SJCRH30 (cell line): Measurements from ENCODE around the gene TIMM17A. TPM values are rescaled to one million over a fixed set of nuclear protein-coding genes. Genes with fewer than 3 reads are reported as not detected.
A peak's percentile ranks its signal among the peaks of the same experiment; 100 is the strongest.

ENCODE experiments used
- DNase-seq, 2 experiments: peaks; one replicate each; pipeline ENCODE4 v3.0.0-alpha.2; 2015 to 2020
- H3K27ac ChIP-seq: fragments of 250-450 bp; sonication (Bioruptor Pico); 2 replicates; pipeline ENCODE4 v1.5.1; 2020; ENCODE audit warnings: mild to moderate bottlenecking, moderate library complexity
- H3K27me3 ChIP-seq: fragments of 250-450 bp; sonication (Bioruptor Pico); 2 replicates; pipeline ENCODE4 v1.5.1; 2020; ENCODE audit warnings: mild to moderate bottlenecking, moderate library complexity
- H3K36me3 ChIP-seq: fragments of 250-450 bp; sonication (Bioruptor Pico); 2 replicates; pipeline ENCODE4 v1.5.1; 2020; ENCODE audit warnings: mild to moderate bottlenecking, moderate library complexity
- H3K4me1 ChIP-seq: fragments of 250-450 bp; sonication (Bioruptor Pico); 2 replicates; pipeline ENCODE4 v1.5.1; 2020; ENCODE audit warnings: mild to moderate bottlenecking, moderate library complexity
- H3K4me3 ChIP-seq: fragments of 250-450 bp; sonication (Bioruptor Pico); 2 replicates; pipeline ENCODE4 v1.5.1; 2020; ENCODE audit warnings: mild to moderate bottlenecking, moderate library complexity
- H3K9me3 ChIP-seq: fragments of 250-450 bp; sonication (Bioruptor Pico); replicated peaks from 2 replicates; pipeline ENCODE4 v1.5.1; 2020; ENCODE audit warnings: mild to moderate bottlenecking, moderate library complexity
- total RNA-seq: library from RNA; depleted of rRNA; stranded (reverse); fragments of >200 nt; shearing (Covaris generic); gene quantifications from 2 replicates; pipeline ENCODE4 v1.2.3, GENCODE V29; 2014

The TIMM17A gene
- total RNA-seq, 1 experiment from 2014 or later = 89.5 TPM

DNA sequence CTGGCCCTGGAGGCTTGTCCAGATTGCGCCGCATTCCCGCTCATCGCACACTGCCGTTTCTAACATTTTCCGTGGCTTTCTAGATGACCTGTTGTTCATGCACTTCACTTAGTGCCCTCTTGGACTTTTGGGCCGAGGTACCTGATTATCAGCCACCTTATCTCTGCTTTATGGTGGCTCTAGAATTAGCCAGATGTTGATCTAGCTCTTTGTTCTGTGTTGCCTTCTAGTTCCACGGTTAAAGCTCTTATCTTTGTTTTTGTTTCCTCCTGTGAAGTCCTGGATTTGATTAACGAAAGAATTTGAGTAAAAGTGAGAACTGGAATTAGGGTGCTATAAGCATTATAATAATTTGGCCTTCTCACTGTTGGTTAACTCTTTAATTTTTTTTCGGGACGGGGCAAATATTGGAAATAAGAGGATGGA is 28.1 kb downstream of the TIMM17A start:
- H3K36me3 ChIP-seq = no peaks in the 10 kb centered on the region
- H3K27ac ChIP-seq = peak overlapping the region; percentile 32
- no peaks in the 10 kb centered on the region for H3K9me3 ChIP-seq
- DNase-seq = no peak
- no peaks in the 10 kb centered on the region for H3K4me1 ChIP-seq
- no peaks in the 10 kb centered on the region for H3K27me3 ChIP-seq
- peak overlapping the region; percentile 82 for H3K4me3 ChIP-seq

DNA sequence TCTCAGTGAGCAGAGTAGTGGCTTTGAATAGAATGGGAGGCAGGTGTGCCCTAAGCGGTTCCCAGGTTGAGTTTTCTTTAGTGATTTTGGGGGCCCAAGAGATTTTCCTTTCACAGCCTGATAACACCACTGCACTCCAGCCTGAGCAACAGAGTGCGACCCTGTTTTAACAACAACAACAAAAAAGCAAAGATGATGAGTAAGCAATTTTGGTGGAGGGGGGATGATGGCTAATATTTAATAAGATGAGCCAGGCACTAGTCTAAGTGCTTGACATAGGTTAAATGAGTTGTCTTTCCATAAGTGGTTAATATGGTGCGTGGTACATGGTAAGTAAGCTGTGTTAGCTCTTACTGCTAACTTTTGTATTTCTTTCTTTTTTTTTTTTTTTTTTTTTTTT is 29.1 kb downstream of the TIMM17A start:
- Histone ChIP-seq H3K27ac (no peak overlapping the region), H3K27me3 (no peaks in the 10 kb centered on the region), H3K36me3 (peaks cover 5% of the 10 kb centered on the region), H3K4me1 (no peaks in the 10 kb centered on the region), H3K4me3 (no peak overlapping the region), H3K9me3 (no peaks in the 10 kb centered on the region)
- no peak for DNase-seq

- Histone ChIP-seq H3K4me1 (no peaks in the 10 kb centered on the region), H3K27me3 (no peaks in the 10 kb centered on the region), H3K9me3 (no peaks in the 10 kb centered on the region), H3K27ac (no peak overlapping the region), H3K4me3 (no peak overlapping the region), H3K36me3 (peaks cover 12% of the 10 kb centered on the region)
- DNase-seq = no peak
Measured at GRCh38 chr1:201985355-201985754, 30.1 kb downstream of the TIMM17A start.

DNA sequence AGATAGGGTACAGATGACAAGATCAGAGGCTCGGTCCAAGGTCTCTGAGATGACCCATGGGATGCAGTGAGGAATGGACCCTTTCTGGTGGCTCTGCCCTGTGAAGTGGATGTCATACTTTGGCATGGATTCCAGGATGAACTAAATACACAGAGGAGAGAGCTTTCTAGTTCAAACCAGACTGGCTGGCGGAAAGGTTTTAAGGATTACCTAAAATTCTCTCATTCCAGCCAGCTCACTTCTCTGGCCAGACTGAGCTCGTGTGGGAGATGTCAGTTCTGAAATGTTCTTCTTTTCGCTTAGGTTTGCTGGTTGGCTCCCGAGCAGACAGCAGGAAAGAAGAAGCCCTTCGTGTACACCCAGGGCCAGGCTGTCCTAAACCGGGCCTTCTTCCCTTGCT is 33.3 kb downstream of the TIMM17A start:
- no peak for DNase-seq
- no peak overlapping the region for H3K27ac ChIP-seq
- no peaks in the 10 kb centered on the region for H3K4me1 ChIP-seq
- H3K4me3 ChIP-seq = no peak overlapping the region
- no peaks in the 10 kb centered on the region for H3K9me3 ChIP-seq
- H3K27me3 ChIP-seq = no peaks in the 10 kb centered on the region
- H3K36me3 ChIP-seq = peaks cover 26% of the 10 kb centered on the region

DNA sequence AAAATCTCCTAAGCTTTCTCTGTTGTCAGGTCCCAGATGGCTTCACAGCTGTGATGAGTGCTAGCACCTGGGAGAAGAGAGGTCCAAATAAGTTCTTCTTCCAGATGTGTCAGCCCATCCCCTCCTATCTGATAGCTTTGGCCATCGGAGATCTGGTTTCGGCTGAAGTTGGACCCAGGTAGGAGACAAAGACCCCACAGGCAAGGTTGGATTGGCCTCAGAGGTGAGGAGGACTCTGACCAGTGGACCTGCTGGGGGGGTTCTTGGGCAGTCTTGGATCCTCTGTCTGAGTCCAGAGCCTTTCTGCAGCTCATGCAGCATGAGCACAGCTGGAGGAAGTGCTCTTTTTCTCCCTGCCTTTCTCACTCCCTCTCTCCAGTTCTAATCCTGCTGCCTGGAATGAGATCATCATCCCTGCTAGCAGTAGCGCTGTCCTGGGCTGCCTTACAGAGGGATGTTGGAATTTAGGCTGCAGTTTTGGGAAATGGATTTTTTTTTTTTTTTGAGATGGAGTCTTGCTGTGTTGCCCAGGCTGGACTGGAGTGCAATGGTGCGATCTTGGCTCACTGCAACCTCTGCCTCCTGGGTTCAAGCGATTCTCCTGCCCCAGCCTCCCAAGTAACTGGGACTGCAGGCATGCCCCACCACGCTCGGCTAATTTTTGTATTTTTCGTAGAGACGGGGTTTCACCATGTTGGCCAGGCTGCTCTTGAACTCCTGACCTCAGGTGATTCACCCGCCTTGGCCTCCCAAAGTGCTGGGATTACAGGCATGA is 34.2 kb downstream of the TIMM17A start:
- no peaks in the 10 kb centered on the region for H3K4me1 ChIP-seq
- H3K27ac ChIP-seq = no peak overlapping the region
- no peak overlapping the region for H3K4me3 ChIP-seq
- H3K36me3 ChIP-seq = peaks cover 26% of the 10 kb centered on the region
- no peaks in the 10 kb centered on the region for H3K9me3 ChIP-seq
- no peak for DNase-seq
- no peaks in the 10 kb centered on the region for H3K27me3 ChIP-seq

GRCh38 chr1:201990427-201990826 is 35.1 kb downstream of the TIMM17A start:
- H3K27me3 ChIP-seq = no peaks in the 10 kb centered on the region
- DNase-seq = no peak
- peaks cover 30% of the 10 kb centered on the region for H3K36me3 ChIP-seq
- H3K4me3 ChIP-seq = no peak overlapping the region
- H3K27ac ChIP-seq = no peak overlapping the region
- no peaks in the 10 kb centered on the region for H3K4me1 ChIP-seq
- no peaks in the 10 kb centered on the region for H3K9me3 ChIP-seq

DNA sequence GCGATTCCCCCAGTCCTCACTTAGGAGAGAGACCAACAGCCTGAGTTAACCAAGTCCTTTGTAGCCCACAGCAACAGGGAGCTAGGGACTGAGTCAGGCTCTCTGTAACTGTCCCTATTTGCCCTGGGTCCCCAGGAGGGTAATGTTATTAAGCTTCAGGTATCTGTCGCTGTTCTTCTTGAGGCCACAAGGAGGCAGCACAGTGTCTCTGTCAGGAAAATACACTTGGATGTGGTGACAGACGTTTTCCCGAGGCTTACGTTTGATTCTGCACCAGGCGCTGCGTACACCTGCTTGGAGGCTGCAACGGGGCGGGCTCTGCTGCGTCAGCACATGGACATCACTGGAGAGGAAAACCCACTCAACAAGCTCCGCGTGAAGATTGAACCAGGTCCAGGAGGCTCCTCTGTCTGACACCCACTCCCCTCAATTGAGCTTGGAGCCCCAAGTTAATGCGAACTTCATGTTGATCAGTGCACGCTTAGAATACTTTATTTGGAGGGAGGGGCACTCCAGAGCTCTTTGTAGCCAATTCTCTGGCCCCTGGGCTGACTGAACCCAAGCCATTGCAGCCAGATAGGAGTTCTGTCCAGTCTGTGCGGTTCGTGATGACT is 44.4 kb downstream of the TIMM17A start:
- H3K9me3 ChIP-seq = no peaks in the 10 kb centered on the region
- no peak overlapping the region for H3K4me3 ChIP-seq
- H3K27me3 ChIP-seq = no peaks in the 10 kb centered on the region
- DNase-seq = peak; percentile 54 to 84
- peaks cover 22% of the 10 kb centered on the region for H3K4me1 ChIP-seq
- H3K36me3 ChIP-seq = peaks cover 27% of the 10 kb centered on the region; the same call in 1 of the 2 replicates
- peak overlapping the region; percentile 67 for H3K27ac ChIP-seq

DNA sequence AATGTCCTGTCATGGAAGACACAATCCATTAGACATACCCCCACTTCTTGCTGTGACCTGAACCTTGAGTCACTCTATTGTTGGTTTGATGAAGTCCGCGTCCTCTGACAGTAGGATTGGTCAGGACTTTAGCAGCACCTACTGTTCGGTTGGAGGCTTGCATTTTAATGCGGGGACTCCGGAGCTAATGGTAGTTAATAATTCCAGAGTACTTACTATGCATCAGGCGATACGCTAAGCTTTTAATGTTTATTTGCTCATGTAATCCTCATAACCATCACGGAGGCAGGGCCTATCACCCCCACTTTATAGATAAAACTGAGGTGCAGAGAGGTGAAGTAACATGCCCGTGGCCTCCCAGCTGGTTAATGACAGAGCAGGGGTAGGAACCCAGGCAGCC is 47.2 kb downstream of the TIMM17A start:
- no peak for DNase-seq
- no peaks in the 10 kb centered on the region for H3K27me3 ChIP-seq
- H3K9me3 ChIP-seq = no peaks in the 10 kb centered on the region
- H3K4me3 ChIP-seq = no peak overlapping the region
- no peak overlapping the region for H3K27ac ChIP-seq
- H3K4me1 ChIP-seq = peaks cover 22% of the 10 kb centered on the region
- peaks cover 19% of the 10 kb centered on the region; the same call in 1 of the 2 replicates for H3K36me3 ChIP-seq

- H3K27me3 ChIP-seq = no peaks in the 10 kb centered on the region
- peaks cover 19% of the 10 kb centered on the region; the same call in 1 of the 2 replicates for H3K36me3 ChIP-seq
- H3K27ac ChIP-seq = no peak overlapping the region
- no peak for DNase-seq
- no peak overlapping the region for H3K4me3 ChIP-seq
- no peaks in the 10 kb centered on the region for H3K9me3 ChIP-seq
- H3K4me1 ChIP-seq = peaks cover 12% of the 10 kb centered on the region
Measured at GRCh38 chr1:202004711-202005110, 49.4 kb downstream of the TIMM17A start.

DNA sequence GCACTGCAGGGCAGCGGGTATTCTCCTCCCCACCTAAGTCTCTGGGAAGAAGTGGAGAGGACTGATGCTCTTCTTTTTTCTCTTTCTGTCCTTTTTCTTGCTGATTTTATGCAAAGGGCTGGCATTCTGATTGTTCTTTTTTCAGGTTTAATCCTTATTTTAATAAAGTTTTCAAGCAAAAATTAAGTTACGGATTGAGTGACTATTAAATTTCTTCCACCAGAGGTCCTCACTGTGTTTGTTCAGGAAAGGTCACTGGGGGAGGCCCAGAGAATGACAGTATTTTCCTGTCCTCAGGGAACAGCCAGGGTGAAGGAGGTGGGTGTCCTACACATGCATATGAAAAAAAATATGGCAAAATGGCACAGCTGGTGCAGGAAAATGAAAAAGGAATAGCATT is 50.7 kb downstream of the TIMM17A start:
- peaks cover 12% of the 10 kb centered on the region for H3K4me1 ChIP-seq
- DNase-seq = no peak
- H3K27ac ChIP-seq = no peak overlapping the region
- H3K27me3 ChIP-seq = no peaks in the 10 kb centered on the region
- no peaks in the 10 kb centered on the region for H3K9me3 ChIP-seq
- no peak overlapping the region for H3K4me3 ChIP-seq
- peaks cover 18% of the 10 kb centered on the region; the same call in 1 of the 2 replicates for H3K36me3 ChIP-seq

GRCh38 chr1:202007304-202007703 is 52.0 kb downstream of the TIMM17A start:
- Histone ChIP-seq H3K4me3 (no peak overlapping the region), H3K27me3 (no peaks in the 10 kb centered on the region), H3K9me3 (no peaks in the 10 kb centered on the region), H3K4me1 (peaks cover 12% of the 10 kb centered on the region), H3K27ac (no peak overlapping the region), H3K36me3 (peaks cover 12% of the 10 kb centered on the region; the same call in 1 of the 2 replicates)
- DNase-seq = no peak

DNA sequence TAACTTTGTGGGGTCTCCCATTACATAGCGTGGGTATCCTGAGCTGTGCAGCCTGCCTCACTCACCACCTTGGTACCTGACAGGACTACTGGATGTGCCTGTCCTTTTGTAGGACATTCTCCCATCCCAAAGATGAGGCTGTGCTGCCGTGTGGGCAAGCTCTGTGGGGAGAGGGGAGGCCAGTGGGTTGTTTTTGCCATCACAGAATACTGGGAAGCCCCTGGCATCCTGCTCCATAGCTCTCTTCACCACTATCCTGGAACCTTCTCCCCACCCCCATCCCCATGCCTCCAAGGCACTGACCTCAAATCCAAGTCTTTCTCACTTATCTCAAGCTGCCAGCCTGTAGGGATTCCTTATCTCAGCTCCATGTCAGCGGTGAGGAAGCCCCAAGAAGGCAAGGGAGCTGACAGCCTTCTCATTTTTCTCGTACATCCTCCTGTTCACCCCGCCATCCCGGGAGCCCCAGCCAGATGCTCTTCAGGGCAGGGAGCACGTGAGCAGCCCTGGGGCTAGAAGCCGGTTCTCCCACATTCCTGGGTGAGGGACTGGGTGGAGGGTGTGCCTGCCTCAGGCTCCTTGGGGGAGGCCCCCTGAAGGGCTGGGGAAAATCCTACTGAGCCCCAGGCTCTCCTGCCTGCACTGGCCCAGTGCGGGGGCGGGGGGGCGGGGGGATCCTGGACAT is 52.6 kb downstream of the TIMM17A start:
- Histone ChIP-seq H3K4me3 (no peak overlapping the region), H3K27ac (no peak overlapping the region)
- peak; percentile 38 to 43 for DNase-seq

GRCh38 chr1:202009326-202010179 is 54.2 kb downstream of the TIMM17A start:
- peak; percentile 78 to 92 for DNase-seq
- no peaks in the 10 kb centered on the region for H3K9me3 ChIP-seq
- 0 out of 2 replicates have a peak, but pooled peaks cover 7% of the 10 kb centered on the region for H3K36me3 ChIP-seq
- H3K4me1 ChIP-seq = peaks cover 12% of the 10 kb centered on the region
- H3K4me3 ChIP-seq = no peak overlapping the region
- H3K27ac ChIP-seq = no peak overlapping the region
- H3K27me3 ChIP-seq = no peaks in the 10 kb centered on the region

More for the DNA sequence above, 52.6 kb downstream of the TIMM17A start:
- no peaks in the 10 kb centered on the region for H3K27me3 ChIP-seq
- H3K36me3 ChIP-seq = peaks cover 12% of the 10 kb centered on the region; the same call in 1 of the 2 replicates
- H3K9me3 ChIP-seq = no peaks in the 10 kb centered on the region
- peaks cover 12% of the 10 kb centered on the region for H3K4me1 ChIP-seq
